PC-3 (cell line): ENCODE measurements around the gene ANKRD45. TPM values are rescaled to one million over a fixed set of nuclear protein-coding genes. Genes with fewer than 3 reads are reported as not detected.

ENCODE experiments used
- total RNA-seq: library from RNA; depleted of rRNA; stranded (reverse); fragments of >200 nt; gene quantifications from 2 replicates; pipeline ENCODE4 v1.2.3, GENCODE V29; 2014; rRNA removed

Gene ANKRD45
- total RNA-seq, 1 experiment from 2014 or later: not detected

Other genes with a start within 250 kb of the ANKRD45 start
- 649 and 829 TPM in 2 replicates for gene PRDX6, start 192.5 kb downstream of the ANKRD45 start, total RNA-seq
- not detected in 2 replicates for gene SLC9C2, start 66.8 kb downstream of the ANKRD45 start, total RNA-seq
- gene TEX50, start 34.5 kb downstream of the ANKRD45 start, total RNA-seq: not detected in 2 replicates
- gene KLHL20, start 45.1 kb upstream of the ANKRD45 start, total RNA-seq: 46.2 and 46.4 TPM in 2 replicates
- gene DARS2, start 154.8 kb upstream of the ANKRD45 start, total RNA-seq: 71.8 and 77.3 TPM in 2 replicates
- 92.8 and 108 TPM in 2 replicates for gene CENPL, start 155.0 kb upstream of the ANKRD45 start, total RNA-seq
- gene GAS5, start 198.1 kb upstream of the ANKRD45 start, total RNA-seq: 99.2 and 112 TPM in 2 replicates
- gene ZBTB37, start 198.5 kb upstream of the ANKRD45 start, total RNA-seq: 0.58 and 1.5 TPM in 2 replicates
- gene SERPINC1, start 247.5 kb upstream of the ANKRD45 start, total RNA-seq: not detected in 2 replicates